Stimulated activated CD8-positive, alpha-beta memory T cell treated with anti-CD3 and anti-CD28 coated beads, Interleukin-2, amount 100 ng/mL, for 1 hour (primary cell): ENCODE results near the gene LRTM2.

Experiments
- DNase-seq, 2 donors: peaks; one replicate each; pipeline ENCODE4 v3.0.0-alpha.2; 2020; ENCODE audit warnings: low read depth in 2 of 2

LRTM2 gene

DNA sequence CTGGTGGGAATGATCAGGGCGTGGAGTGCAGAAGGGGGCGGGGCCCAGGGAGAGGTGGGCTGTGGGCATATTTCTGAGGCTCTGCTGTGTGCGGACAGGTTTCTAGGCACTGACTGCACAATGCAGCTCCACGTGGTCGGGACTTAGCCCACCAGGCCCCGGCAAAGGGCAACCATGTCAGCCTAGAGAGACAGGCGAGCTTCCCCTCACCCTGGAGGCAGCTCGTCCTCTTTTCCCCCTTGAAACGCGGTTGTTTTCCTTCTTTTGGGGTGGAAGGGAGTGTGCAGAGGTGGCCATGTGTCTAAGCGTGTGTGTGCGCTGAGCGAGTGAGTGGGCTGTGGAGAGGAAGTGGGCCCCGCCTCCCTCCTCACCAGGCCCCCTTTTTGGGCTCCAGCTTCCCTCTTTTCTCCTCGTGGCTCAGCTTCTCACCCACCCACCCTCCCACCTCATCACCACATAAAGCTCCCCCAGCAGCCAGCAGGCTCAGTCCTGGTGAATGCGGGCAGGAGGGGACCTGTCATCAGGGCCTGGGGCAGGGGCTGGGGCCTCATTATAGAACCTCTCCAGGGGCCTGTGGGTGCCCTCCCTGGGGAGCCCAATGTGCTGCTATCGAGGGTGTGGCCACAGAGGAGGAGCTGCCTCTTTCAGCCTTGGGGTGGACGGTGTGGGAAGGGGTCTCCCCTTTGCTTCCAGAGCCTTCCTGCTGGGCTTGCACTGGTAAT lies 22.0 kb downstream of the LRTM2 start:
- no peak for DNase-seq

DNA sequence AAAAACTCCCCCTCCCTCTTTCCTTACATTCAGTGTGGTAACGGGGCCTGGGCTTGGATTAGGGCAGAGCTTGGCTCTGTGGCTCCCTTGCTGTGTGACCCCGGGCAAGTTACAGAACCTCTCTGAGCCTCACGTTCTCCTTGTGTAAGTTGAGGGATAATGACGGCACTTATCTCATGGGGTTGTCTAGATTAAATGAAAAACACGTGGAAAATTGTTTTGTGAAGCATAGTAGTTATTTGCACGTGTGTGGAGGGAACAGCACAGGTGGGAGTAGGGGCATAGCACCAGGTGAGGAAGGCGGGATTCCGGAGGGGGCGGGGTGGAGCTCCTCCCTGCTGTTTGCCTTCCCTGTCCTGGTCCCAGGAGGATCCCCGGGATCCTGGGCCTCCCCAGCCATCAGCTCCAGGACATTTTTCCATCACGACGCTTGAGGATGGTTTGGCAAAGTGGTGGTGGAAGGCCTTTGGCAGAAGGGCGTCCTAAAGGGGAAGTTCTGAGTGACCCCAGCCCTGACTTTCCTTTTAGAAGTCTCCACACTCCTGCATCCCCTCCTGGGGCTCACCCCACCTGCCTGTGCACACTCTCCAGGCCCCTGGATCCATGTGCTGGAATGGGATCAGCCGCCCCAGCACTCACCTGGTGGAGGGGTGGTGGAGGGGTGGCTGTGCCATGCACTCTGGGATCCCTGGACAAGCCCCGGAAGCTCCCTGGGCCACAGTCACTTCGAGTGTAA lies 22.7 kb downstream of the LRTM2 start:
- no peak for DNase-seq

DNA sequence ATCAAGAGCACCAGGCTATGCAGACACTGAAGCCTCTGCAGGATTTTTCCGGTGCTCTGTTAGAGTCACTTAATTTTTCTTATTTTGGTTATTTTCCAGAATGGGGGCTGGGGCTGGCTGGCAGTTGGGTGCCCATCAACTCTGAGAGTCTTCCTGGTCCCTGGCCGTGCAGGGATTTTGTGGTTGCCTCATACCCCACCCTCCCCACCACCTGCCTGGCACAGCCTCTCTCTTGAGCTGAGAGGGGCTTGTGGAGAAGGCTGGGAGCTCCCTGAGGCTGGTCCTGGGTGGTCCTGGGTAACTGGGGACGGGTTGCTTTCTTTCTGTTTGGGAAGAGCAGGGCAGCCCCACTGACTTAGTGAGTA lies 23.3 kb downstream of the LRTM2 start:
- DNase-seq = no peak

GRCh38 chr12:1844223-1844622 lies 23.9 kb downstream of the LRTM2 start:
- no peak for DNase-seq

GRCh38 chr12:1844661-1845409 lies 24.5 kb downstream of the LRTM2 start:
- DNase-seq = no peak

DNA sequence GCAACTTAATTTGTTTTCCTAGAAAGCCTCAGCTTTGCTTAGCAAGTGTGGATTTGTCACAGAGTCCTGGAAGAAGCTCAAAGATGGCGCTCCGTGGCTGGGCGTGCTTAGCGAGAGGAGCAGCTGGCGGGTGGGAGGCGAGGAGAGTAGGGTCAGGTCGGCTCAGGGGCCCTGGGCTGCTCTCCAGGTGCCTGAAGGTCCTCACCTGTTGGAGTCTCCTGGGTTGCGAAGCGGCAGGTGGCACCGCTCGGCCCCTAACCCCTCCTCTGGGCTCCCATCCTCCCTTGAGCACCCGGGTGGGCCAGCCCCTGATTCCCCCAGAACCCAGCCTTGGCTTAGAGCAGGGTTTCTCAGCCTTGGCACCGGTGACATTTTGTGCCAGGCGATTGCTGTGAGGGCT lies 25.1 kb downstream of the LRTM2 start:
- DNase-seq = no peak

DNA sequence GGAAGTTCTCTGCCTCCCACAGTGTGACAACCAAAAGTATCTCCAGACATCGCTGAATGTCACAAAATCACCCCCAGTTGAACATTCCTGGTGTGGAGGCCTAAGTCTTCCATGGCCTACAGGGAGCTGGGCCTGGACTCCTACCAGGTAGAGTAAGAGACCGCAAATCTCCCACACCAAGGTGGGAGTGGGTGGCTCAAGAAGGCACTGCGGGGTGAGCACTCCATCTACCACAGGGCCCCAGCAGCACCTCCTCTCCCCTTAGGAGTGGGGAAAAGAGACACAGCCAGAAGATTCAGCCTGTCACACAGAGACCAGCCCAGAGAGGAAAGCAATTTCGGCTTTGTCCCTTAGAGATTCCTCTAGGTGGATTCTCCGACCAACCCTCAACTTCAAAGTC lies 25.5 kb downstream of the LRTM2 start:
- DNase-seq = no peak

DNA sequence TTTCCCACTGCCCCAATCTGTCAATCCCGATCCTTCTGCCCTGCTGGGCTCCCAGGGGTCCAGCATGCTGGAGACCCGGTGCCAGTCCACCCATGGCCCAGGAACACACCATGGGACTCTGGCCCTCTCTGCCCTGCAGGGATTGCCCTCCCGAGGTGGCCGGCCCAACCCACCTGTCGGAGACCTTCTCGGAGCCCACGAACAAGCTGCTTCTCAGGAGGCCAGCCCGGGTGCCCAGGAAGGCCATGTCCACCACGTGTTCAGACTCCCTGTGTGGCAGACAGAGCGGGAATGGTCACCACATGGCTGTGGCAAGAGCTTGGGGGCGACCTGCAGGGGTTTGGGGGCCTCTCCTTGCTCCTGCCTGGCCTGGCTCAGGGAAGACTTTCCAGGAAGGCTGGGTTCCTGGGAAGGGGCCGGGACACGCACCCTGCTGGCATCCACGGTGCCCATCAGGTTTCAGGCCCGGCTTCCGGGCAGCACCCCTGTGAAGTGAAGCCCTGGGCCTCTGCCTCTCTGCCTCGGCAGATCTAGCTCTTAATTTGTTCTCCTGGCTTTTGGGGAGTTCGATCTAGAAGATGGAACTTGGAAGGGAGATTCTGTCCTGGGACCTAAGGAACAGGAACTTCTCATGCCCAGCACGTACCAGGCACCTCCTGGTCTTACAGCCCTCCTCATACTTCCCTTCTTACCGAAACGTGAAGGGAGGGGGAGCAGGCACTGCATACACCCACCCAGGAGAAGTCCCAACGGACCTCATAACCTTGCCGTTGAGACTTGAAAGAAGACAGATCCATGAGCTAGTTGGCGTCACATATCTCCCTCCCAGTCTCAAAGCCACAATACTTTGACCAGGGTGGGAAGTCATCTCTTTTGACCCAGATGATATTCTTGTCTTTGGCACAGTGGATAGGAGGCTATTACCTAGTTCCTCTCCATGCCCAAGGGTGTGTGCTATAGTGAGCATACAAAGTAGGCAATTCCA lies 26.3 kb downstream of the LRTM2 start:
- no peak for DNase-seq

- no peak for DNase-seq
These were observed 27.0 kb downstream of the LRTM2 start for GRCh38 chr12:1847411-1847810.

DNA sequence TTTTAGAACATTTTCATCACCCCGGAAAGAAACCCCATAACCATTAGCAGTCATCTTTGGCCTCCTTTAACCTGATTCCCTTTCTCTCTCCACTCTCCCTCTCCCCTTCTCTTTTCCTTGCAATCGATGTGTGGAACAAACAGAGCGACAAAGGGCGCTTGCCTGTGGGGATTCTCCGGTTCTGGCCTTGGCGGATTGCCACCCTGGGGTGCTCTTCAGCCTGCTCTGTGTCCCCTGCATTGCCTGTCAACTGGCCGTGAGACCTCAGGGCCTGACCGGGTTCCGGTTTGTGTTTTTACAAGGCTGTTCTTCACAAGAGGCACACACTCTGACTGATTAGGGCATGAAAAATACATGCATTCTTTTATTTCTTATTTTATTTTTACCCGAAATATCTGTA lies 27.8 kb downstream of the LRTM2 start:
- DNase-seq = no peak

GRCh38 chr12:1848745-1849144 lies 28.4 kb downstream of the LRTM2 start:
- DNase-seq = no peak

DNA sequence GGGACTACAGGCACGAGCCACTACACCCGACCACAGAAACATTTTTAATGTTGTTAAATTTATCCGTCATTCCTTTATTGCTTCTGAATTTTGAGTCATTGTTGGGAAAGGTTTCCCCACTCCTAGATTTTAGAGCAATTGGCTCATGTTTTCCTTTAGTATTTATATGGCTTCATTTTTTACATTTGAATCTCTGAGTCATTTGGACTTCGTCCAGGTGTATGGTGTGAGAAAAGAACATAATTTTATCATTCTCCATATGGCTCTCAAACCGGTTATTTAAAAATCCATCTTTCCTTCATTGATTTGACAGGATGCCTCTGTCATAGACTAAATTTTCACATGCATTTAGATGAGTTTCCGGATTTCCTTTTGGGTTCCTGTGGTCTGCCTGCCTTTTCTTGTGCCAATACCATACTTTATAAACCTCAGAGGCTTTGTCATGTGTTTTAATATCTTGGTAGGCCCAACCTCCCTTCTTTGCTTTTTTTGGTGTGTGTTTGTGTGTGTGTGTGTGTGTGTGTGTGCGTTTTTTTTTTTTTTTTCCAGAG lies 30.9 kb downstream of the LRTM2 start:
- DNase-seq = no peak

GRCh38 chr12:1852076-1852475 lies 31.7 kb downstream of the LRTM2 start:
- DNase-seq = no peak

GRCh38 chr12:1853716-1854115 lies 33.4 kb downstream of the LRTM2 start:
- DNase-seq = no peak

- DNase-seq = no peak
These were observed 34.9 kb downstream of the LRTM2 start for GRCh38 chr12:1855241-1855640.

GRCh38 chr12:1857086-1857485 lies 36.7 kb downstream of the LRTM2 start:
- no peak for DNase-seq

- DNase-seq = no peak
These were observed 37.5 kb downstream of the LRTM2 start for GRCh38 chr12:1857821-1858220.

- no peak for DNase-seq
These were observed 38.1 kb downstream of the LRTM2 start for GRCh38 chr12:1858456-1858855.

DNA sequence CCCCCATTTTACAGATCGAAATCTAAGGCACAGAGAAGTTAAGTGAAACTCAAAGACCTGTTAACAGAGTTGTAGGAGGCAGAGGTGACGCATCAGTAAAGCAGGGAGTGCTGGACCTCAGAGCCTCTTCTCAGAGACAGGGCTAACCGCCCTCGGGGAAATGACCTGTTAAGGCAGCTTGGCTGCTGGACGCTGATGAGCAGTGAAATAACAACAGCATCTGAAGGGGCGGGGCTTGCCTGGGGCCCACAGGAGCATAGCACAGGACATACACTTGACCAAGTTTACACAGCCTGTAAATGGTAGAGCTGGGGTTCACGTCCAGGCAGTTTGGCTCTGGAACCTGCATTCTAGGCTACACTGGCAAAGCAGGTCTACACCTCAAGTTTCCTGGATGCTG lies 39.3 kb downstream of the LRTM2 start:
- DNase-seq = no peak

DNA sequence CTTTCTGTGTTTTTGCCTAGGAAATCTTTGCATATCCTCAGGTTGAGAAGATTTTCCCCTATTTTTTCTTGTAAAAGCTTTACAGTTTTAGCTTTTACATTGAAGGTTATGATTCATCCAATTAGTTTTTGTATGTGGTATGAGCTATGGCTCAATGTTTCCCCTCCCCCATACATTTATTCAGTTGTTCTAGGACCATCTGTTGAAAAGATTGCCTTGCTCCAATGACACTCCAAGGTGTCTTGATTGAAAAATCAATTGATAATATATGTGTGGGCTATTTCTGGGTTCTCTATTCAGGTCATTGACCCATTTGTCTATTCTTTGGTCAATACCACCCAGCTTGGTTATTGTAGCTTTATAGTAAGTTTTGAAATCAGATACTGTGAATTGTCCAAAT lies 42.6 kb downstream of the LRTM2 start:
- no peak for DNase-seq

DNA sequence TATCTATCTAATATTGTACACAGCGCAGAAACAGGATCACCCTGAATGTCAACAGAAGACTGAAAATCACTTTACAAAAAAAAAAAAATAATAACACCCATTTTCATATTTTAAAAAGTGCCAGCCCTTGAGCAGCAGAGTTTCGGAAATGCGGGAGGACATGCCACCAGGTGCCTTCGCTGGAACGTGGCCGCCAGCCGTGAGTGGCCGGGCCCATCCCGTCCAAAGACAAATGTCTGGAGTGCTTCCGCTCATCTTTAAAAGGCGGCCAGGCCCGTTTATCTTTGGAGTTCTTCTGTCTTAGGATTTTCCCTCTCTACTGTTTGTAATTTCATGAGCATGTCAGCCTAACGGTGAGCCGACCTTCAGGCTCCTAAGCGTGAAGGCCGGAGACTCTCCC lies 43.5 kb downstream of the LRTM2 start:
- DNase-seq = no peak
